Peyer's patch (tissue), 4 donors: Measurements from ENCODE around the gene ZMIZ2.
"Not testable (repeated sequence)": the region's sequence is repeated elsewhere in the genome, so short reads cannot be mapped to it uniquely, and the experiment has no call there.

Experiments
- CTCF ChIP-seq, 6 experiments: fragments of 450-650 bp in 4 of 6; fragments of 200-600 bp in 2 of 6; sonication (generic) in 1 of 6; IDR thresholded peaks; one replicate each; pipeline ENCODE4 v1.5.1; 2017 to 2019; ENCODE audit warnings: antibody characterized with exemption in 6 of 6, mild to moderate bottlenecking in 3 of 6, moderate library complexity in 1 of 6
- POLR2A ChIP-seq, 2 donors: fragments of 450-650 bp; IDR thresholded peaks; one replicate each; pipeline ENCODE4 v1.5.1; 2017; ENCODE audit warnings: antibody characterized with exemption in 2 of 2, mild to moderate bottlenecking in 2 of 2, moderate library complexity in 2 of 2

GRCh38 chr7:44726250-44726649 is 22.4 kb upstream of the ZMIZ2 start:
- not testable (repeated sequence) for TF ChIP-seq CTCF, POLR2A (IDR thresholded peaks at IDR 0.05)
